ENCODE measurements around the gene RGS7BP.
A peak's percentile ranks its signal among the peaks of the same experiment; 100 is the strongest.

Gene RGS7BP

GRCh38 chr5:64595031-64595855 lies 89.4 kb downstream of the RGS7BP start:
- peak; percentile 24; the same call in 1 of the 2 replicates for TF ChIP-seq RAD21 (IDR thresholded peaks at IDR 0.05; ENCODE audit: low read depth)
- no peak for TF ChIP-seq NFIC (IDR thresholded peaks at IDR 0.05)

- TF ChIP-seq TCF12 (IDR thresholded peaks at IDR 0.05; ENCODE audit: low read depth) (no peak), FOXM1 (IDR thresholded peaks at IDR 0.05; ENCODE audit: borderline replicate concordance, low read depth) (no peak), YY1 (IDR thresholded peaks at IDR 0.05; ENCODE audit: low read depth) (no peak), CREB1 (IDR thresholded peaks at IDR 0.05; ENCODE audit: low read depth) (no peak), EP300 (IDR thresholded peaks at IDR 0.05; ENCODE audit: borderline replicate concordance) (no peak), REST (IDR thresholded peaks at IDR 0.05; ENCODE audit: low read depth) (no peak), RAD21 (IDR thresholded peaks at IDR 0.05; ENCODE audit: low read depth) (no peak), EGR1 (IDR thresholded peaks at IDR 0.05) (no peak), NFIC (IDR thresholded peaks at IDR 0.05) (no peak), CEBPB (IDR thresholded peaks at IDR 0.05) (no peak), TEAD4 (IDR thresholded peaks at IDR 0.05) (no peak), TAF1 (IDR thresholded peaks at IDR 0.05; ENCODE audit: low read depth) (no peak), ZBTB7A (IDR thresholded peaks at IDR 0.05; ENCODE audit: low read depth) (no peak)
- TF ChIP-seq, protein P1, sequence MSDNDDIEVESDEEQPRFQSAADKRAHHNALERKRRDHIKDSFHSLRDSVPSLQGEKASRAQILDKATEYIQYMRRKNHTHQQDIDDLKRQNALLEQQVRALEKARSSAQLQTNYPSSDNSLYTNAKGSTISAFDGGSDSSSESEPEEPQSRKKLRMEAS (IDR thresholded peaks at IDR 0.05), result no peak
- TF ChIP-seq, protein P2, sequence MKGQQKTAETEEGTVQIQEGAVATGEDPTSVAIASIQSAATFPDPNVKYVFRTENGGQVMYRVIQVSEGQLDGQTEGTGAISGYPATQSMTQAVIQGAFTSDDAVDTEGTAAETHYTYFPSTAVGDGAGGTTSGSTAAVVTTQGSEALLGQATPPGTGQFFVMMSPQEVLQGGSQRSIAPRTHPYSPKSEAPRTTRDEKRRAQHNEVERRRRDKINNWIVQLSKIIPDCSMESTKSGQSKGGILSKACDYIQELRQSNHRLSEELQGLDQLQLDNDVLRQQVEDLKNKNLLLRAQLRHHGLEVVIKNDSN (IDR thresholded peaks at IDR 0.05), result no peak
Observed at GRCh38 chr5:64599226-64599625, 93.4 kb downstream of the RGS7BP start.

DNA sequence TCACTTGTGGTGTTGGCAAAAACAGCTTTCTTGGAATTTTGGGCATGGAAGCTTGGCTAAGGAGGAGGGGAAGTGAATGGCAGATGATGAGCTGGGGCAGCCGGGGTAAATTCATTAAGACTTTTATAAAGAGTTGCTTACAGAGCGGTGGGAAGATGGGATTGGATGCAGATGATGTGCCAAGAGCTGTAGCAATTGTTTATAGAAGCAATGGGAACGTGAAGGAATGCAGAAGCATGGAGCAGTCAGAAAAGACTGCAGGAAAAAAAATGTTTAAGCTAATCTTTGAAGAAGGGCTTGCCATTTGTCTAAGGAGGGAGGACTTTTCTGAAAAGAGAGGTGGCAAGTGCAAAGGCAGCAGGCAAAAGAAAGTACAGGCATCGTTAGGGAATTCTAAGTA lies 97.9 kb downstream of the RGS7BP start:
- TF ChIP-seq EP300 (IDR thresholded peaks at IDR 0.05; ENCODE audit: borderline replicate concordance) (no peak), FOXM1 (IDR thresholded peaks at IDR 0.05; ENCODE audit: borderline replicate concordance, low read depth) (no peak), CEBPB (IDR thresholded peaks at IDR 0.05) (no peak), TCF12 (IDR thresholded peaks at IDR 0.05; ENCODE audit: low read depth) (no peak), ZBTB7A (IDR thresholded peaks at IDR 0.05; ENCODE audit: low read depth) (no peak), NFIC (IDR thresholded peaks at IDR 0.05) (no peak), RAD21 (IDR thresholded peaks at IDR 0.05; ENCODE audit: low read depth) (no peak), REST (IDR thresholded peaks at IDR 0.05; ENCODE audit: low read depth) (no peak), EGR1 (IDR thresholded peaks at IDR 0.05) (no peak), YY1 (IDR thresholded peaks at IDR 0.05; ENCODE audit: low read depth) (no peak), TEAD4 (IDR thresholded peaks at IDR 0.05) (no peak), CREB1 (IDR thresholded peaks at IDR 0.05; ENCODE audit: low read depth) (no peak), TAF1 (IDR thresholded peaks at IDR 0.05; ENCODE audit: low read depth) (no peak)
- TF ChIP-seq, protein P1 (IDR thresholded peaks at IDR 0.05), result no peak
- TF ChIP-seq, protein P2 (IDR thresholded peaks at IDR 0.05), result no peak

- TF ChIP-seq CREB1 (IDR thresholded peaks at IDR 0.05; ENCODE audit: low read depth) (no peak), NFIC (IDR thresholded peaks at IDR 0.05) (no peak), TAF1 (IDR thresholded peaks at IDR 0.05; ENCODE audit: low read depth) (no peak), EP300 (IDR thresholded peaks at IDR 0.05; ENCODE audit: borderline replicate concordance) (no peak), YY1 (IDR thresholded peaks at IDR 0.05; ENCODE audit: low read depth) (no peak), CEBPB (IDR thresholded peaks at IDR 0.05) (no peak)
- TF ChIP-seq, protein P2 (IDR thresholded peaks at IDR 0.05), result no peak
Observed at GRCh38 chr5:64606926-64607325, 101.1 kb downstream of the RGS7BP start.

GRCh38 chr5:64612344-64612961 lies 106.6 kb downstream of the RGS7BP start:
- TF ChIP-seq NFIC (IDR thresholded peaks at IDR 0.05), result no peak
- peak; percentile 90 for TF ChIP-seq RAD21 (IDR thresholded peaks at IDR 0.05; ENCODE audit: low read depth)
- TF ChIP-seq TCF12 (IDR thresholded peaks at IDR 0.05; ENCODE audit: low read depth), result no peak
- TF ChIP-seq ZBTB7A (IDR thresholded peaks at IDR 0.05; ENCODE audit: low read depth), result no peak

Data from Ishikawa (cell line).